ENCODE data around the gene IGFN1. TPM values are rescaled to one million over a fixed set of nuclear protein-coding genes. Genes with fewer than 3 reads are reported as not detected.

Gene IGFN1
- total RNA-seq, 2 experiments from 2014 or later, result not detected

DNA sequence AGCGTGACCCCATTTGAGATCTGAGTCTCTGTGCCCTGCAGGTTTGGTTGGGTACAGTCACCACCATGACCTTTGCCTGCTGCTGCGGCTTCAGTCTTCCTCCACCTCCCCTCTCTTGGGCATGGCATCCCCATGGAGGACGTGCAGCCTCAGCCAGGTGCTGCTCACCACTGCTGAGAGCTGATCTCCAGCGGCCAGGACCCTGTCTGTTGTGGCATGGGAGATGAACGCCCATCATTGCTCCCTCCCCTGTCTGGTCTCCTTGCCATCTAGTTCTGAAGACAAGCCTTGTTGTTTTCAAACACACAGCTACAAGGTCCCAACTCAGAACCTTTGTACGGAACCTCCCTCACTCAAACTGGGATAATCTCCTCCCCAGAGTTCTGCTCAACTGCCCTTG lies 73.4 kb downstream of the IGFN1 start:
- ChIA-PET CTCF (no interaction called here), POLR2A (no interaction called here)
- Histone ChIP-seq H3K4me1 (ENCODE audit: insufficient read depth, low read length) (peaks cover 8% of the 10 kb centered on the region), H3K4me3 (ENCODE audit: low read length) (no peak overlapping the region), H3K27me3 (ENCODE audit: control insufficient read depth in 1 of 2, insufficient read depth in 2 of 2, low read length in 2 of 2) (peaks cover 13 to 26% of the 10 kb centered on the region in 2 experiments), H3K27ac (ENCODE audit: low read depth in 1 of 2, low read length in 2 of 2) (no peak overlapping the region), H3K9me3 (ENCODE audit: control insufficient read depth in 1 of 2, insufficient read depth in 1 of 2, low read length in 2 of 2) (peaks cover 0 to 17% of the 10 kb centered on the region in 2 experiments), H3K36me3 (ENCODE audit: insufficient read depth, low read length) (no peaks in the 10 kb centered on the region)
- DNase-seq (no peak), ATAC-seq (ENCODE audit: poor library complexity) (no peak)
- peaks cover 5% of the 10 kb centered on the region for H3K4me1 Mint-ChIP-seq (ENCODE audit: low read depth)
- H3K9me3 Mint-ChIP-seq, result no peaks in the 10 kb centered on the region
- intact Hi-C loops (cut with DNase I, micrococcal nuclease), result no loop called here
- no peak overlapping the region for H3K4me3 Mint-ChIP-seq
- H3K36me3 Mint-ChIP-seq (ENCODE audit: low read depth), result no peaks in the 10 kb centered on the region
- H3K27me3 Mint-ChIP-seq, result peaks cover 67% of the 10 kb centered on the region
- TF ChIP-seq, protein P1, sequence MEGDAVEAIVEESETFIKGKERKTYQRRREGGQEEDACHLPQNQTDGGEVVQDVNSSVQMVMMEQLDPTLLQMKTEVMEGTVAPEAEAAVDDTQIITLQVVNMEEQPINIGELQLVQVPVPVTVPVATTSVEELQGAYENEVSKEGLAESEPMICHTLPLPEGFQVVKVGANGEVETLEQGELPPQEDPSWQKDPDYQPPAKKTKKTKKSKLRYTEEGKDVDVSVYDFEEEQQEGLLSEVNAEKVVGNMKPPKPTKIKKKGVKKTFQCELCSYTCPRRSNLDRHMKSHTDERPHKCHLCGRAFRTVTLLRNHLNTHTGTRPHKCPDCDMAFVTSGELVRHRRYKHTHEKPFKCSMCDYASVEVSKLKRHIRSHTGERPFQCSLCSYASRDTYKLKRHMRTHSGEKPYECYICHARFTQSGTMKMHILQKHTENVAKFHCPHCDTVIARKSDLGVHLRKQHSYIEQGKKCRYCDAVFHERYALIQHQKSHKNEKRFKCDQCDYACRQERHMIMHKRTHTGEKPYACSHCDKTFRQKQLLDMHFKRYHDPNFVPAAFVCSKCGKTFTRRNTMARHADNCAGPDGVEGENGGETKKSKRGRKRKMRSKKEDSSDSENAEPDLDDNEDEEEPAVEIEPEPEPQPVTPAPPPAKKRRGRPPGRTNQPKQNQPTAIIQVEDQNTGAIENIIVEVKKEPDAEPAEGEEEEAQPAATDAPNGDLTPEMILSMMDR (IDR thresholded peaks at IDR 0.05), result no peak
- H3K27ac Mint-ChIP-seq, result no peak overlapping the region

GRCh38 chr1:201264554-201264953 lies 73.9 kb downstream of the IGFN1 start:
- Histone ChIP-seq H3K9me3 (ENCODE audit: control insufficient read depth in 1 of 2, insufficient read depth in 1 of 2, low read length in 2 of 2) (peaks cover 0 to 12% of the 10 kb centered on the region in 2 experiments), H3K36me3 (ENCODE audit: insufficient read depth, low read length) (no peaks in the 10 kb centered on the region), H3K4me3 (ENCODE audit: low read length) (no peak overlapping the region), H3K27me3 (ENCODE audit: control insufficient read depth in 1 of 2, insufficient read depth in 2 of 2, low read length in 2 of 2) (peaks cover 14 to 26% of the 10 kb centered on the region in 2 experiments), H3K4me1 (ENCODE audit: insufficient read depth, low read length) (peaks cover 8% of the 10 kb centered on the region), H3K27ac (ENCODE audit: low read depth in 1 of 2, low read length in 2 of 2) (no peak overlapping the region)
- Mint-ChIP-seq H3K4me3 (no peak overlapping the region), H3K27me3 (peaks cover 72% of the 10 kb centered on the region), H3K27ac (no peak overlapping the region), H3K9me3 (no peaks in the 10 kb centered on the region), H3K36me3 (ENCODE audit: low read depth) (no peaks in the 10 kb centered on the region), H3K4me1 (ENCODE audit: low read depth) (peaks cover 5% of the 10 kb centered on the region)
- intact Hi-C loops (cut with DNase I, micrococcal nuclease), result no loop called here
- ChIA-PET CTCF (no interaction called here), POLR2A (no interaction called here)
- TF ChIP-seq, protein P1 (IDR thresholded peaks at IDR 0.05), result no peak
- ATAC-seq (ENCODE audit: poor library complexity) (no peak), DNase-seq (no peak)

GRCh38 chr1:201265756-201266155 lies 75.1 kb downstream of the IGFN1 start:
- Histone ChIP-seq H3K4me3 (ENCODE audit: low read length) (no peak overlapping the region), H3K27me3 (ENCODE audit: control insufficient read depth in 1 of 2, insufficient read depth in 2 of 2, low read length in 2 of 2) (peaks cover 7 to 16% of the 10 kb centered on the region in 2 experiments), H3K27ac (ENCODE audit: low read depth in 1 of 2, low read length in 2 of 2) (no peak overlapping the region), H3K9me3 (ENCODE audit: control insufficient read depth in 1 of 2, insufficient read depth in 1 of 2, low read length in 2 of 2) (peaks cover 0 to 4% of the 10 kb centered on the region in 2 experiments), H3K36me3 (ENCODE audit: insufficient read depth, low read length) (no peaks in the 10 kb centered on the region), H3K4me1 (ENCODE audit: insufficient read depth, low read length) (no peaks in the 10 kb centered on the region)
- ATAC-seq (ENCODE audit: poor library complexity) (no peak), DNase-seq (no peak)
- no peak overlapping the region for H3K4me3 Mint-ChIP-seq
- ChIA-PET CTCF (no interaction called here), POLR2A (no interaction called here)
- TF ChIP-seq, protein P1 (IDR thresholded peaks at IDR 0.05), result no peak
- H3K9me3 Mint-ChIP-seq, result no peaks in the 10 kb centered on the region
- H3K4me1 Mint-ChIP-seq (ENCODE audit: low read depth), result no peaks in the 10 kb centered on the region
- peaks cover 71% of the 10 kb centered on the region for H3K27me3 Mint-ChIP-seq
- no peaks in the 10 kb centered on the region for H3K36me3 Mint-ChIP-seq (ENCODE audit: low read depth)
- H3K27ac Mint-ChIP-seq, result no peak overlapping the region
- intact Hi-C loops (cut with DNase I, micrococcal nuclease), result no loop called here

Measured in CD4-positive, alpha-beta T cell (primary cell).